H1 (cell line): ENCODE data around the gene TNNC1. TPM values are rescaled to one million over a fixed set of nuclear protein-coding genes. Genes with fewer than 3 reads are reported as not detected.

Experiments
- CTCF ChIA-PET: fragments of 300-600 bp; sonication (Branson Sonifier 250); formaldehyde crosslinking; loops from one replicate; lab custom pipeline; 2021; ENCODE audit not compliant: partially characterized antibody; lab: Charles Lee
- POLR2A ChIA-PET: fragments of 300-600 bp; sonication (Branson Sonifier 250); formaldehyde crosslinking; loops from one replicate; lab custom pipeline; 2021; ENCODE audit warnings: inconsistent platforms; ENCODE audit not compliant: partially characterized antibody; lab: Charles Lee
- DNase-seq, 2 experiments: peaks; one replicate each; pipeline versions ENCODE4 v3.0.0 to v3.0.0-alpha.2; 2010 to 2022; ENCODE audit warnings: low spot score in 2 of 2, low read depth in 1 of 2, mixed read lengths in 1 of 2
- FAIRE-seq: peaks from 2 replicates; lab custom pipeline; 2011; peaks lifted over from hg19 to GRCh38; lab: Jason Lieb, UNC
- H2AFZ ChIP-seq: 2 replicates; pipeline ENCODE4 v1.8.1; 2012; ENCODE audit warnings: low read length, inconsistent platforms
- H2AK5ac ChIP-seq: 2 replicates; pipeline ENCODE4 v1.6.1; 2013; ENCODE audit warnings: low read depth, low read length
- H2BK120ac ChIP-seq: replicated peaks from 2 replicates; pipeline ENCODE3; 2013; ENCODE audit warnings: low read depth, low read length, inconsistent platforms
- H2BK12ac ChIP-seq: 2 replicates; pipeline ENCODE4 v1.6.1; 2013; ENCODE audit warnings: low read depth, low read length
- H2BK15ac ChIP-seq: 2 replicates; pipeline ENCODE4 v1.6.1; 2013; ENCODE audit warnings: low read length
- H2BK20ac ChIP-seq: 2 replicates; pipeline ENCODE4 v1.6.1; 2013; ENCODE audit warnings: low read length
- H2BK5ac ChIP-seq: 2 replicates; pipeline ENCODE4 v1.6.1; 2013; ENCODE audit warnings: low read depth, low read length
- H3K14ac ChIP-seq: 2 replicates; pipeline ENCODE4 v1.6.1; 2013; ENCODE audit warnings: inconsistent platforms; ENCODE audit not compliant: insufficient read length
- H3K18ac ChIP-seq: 2 replicates; pipeline ENCODE4 v1.6.1; 2013; ENCODE audit warnings: low read length; ENCODE audit errors: extremely low read depth
- H3K23ac ChIP-seq: 2 replicates; pipeline ENCODE4 v1.6.1; 2013; ENCODE audit warnings: inconsistent platforms; ENCODE audit not compliant: insufficient read length
- H3K23me2 ChIP-seq: 2 replicates; pipeline ENCODE4 v1.6.1; 2013; ENCODE audit warnings: low read depth, low read length
- H3K27ac ChIP-seq: 2 replicates; pipeline ENCODE4 v1.6.1; 2011; ENCODE audit warnings: low read depth, low read length, inconsistent platforms
- H3K27me3 ChIP-seq, 4 experiments: replicated peaks in 1 of 4; 1 replicate in 1 of 4; 2 replicates in 3 of 4; pipeline versions ENCODE4 v1.6.1 to v1.8.1; 2011 to 2013; ENCODE audit warnings: low read length in 3 of 4, mild to moderate bottlenecking in 3 of 4, inconsistent platforms in 2 of 4, mixed read lengths in 2 of 4, moderate library complexity in 1 of 4; ENCODE audit not compliant: control insufficient read depth in 3 of 4, insufficient read depth in 3 of 4; ENCODE audit errors: extremely low read depth in 1 of 4
- H3K36me3 ChIP-seq, 4 experiments: 2 replicates each; pipeline versions ENCODE4 v1.6.1 to v1.8.1; 2011 to 2013; ENCODE audit warnings: mild to moderate bottlenecking in 4 of 4, low read length in 3 of 4, moderate library complexity in 2 of 4, control low read depth in 1 of 4, inconsistent platforms in 1 of 4; ENCODE audit not compliant: insufficient read depth in 4 of 4, control insufficient read depth in 2 of 4
- H3K4ac ChIP-seq: replicated peaks from 2 replicates; pipeline ENCODE3; 2013; ENCODE audit warnings: low read length, low read depth, mixed read lengths, inconsistent platforms; ENCODE audit not compliant: insufficient read length
- H3K4me1 ChIP-seq, 4 experiments: replicated peaks in 1 of 4; 1 replicate in 1 of 4; 2 replicates in 3 of 4; pipeline versions ENCODE4 v1.6.1 to v1.8.1; 2011 to 2013; ENCODE audit warnings: low read length in 3 of 4, inconsistent platforms in 2 of 4, mixed read lengths in 1 of 4; ENCODE audit not compliant: insufficient read depth in 4 of 4, control insufficient read depth in 3 of 4
- H3K4me2 ChIP-seq, 2 experiments: 2 replicates each; pipeline versions ENCODE4 v1.6.1 to v1.8.1; 2011 to 2013; ENCODE audit warnings: low read depth in 2 of 2, low read length in 2 of 2, control low read depth in 1 of 2, inconsistent platforms in 1 of 2, mild to moderate bottlenecking in 1 of 2; ENCODE audit not compliant: insufficient read depth in 1 of 2
- H3K4me3 ChIP-seq, 4 experiments: fragments of 200-600, 300-600 bp in 1 of 4; sonication (generic), shearing (Covaris generic), sonication (Bioruptor Twin) in 1 of 4; 2 replicates each; pipeline versions ENCODE4 v1.5.1 to v1.8.1; 2011 to 2016; ENCODE audit warnings: low read length in 4 of 4, low read depth in 3 of 4, control low read depth in 2 of 4, inconsistent platforms in 2 of 4, mild to moderate bottlenecking in 2 of 4, mixed read lengths in 1 of 4, moderate library complexity in 1 of 4; ENCODE audit not compliant: insufficient read depth in 2 of 4; ENCODE audit errors: extremely low read depth in 1 of 4
- H3K56ac ChIP-seq: replicated peaks from 2 replicates; pipeline ENCODE3; 2013; ENCODE audit warnings: low read depth, mild to moderate bottlenecking, mixed read lengths, low read length, inconsistent platforms; ENCODE audit not compliant: insufficient read length
- H3K79me1 ChIP-seq: 2 replicates; pipeline ENCODE4 v1.6.1; 2013; ENCODE audit warnings: low read depth, low read length, control low read depth
- H3K79me2 ChIP-seq, 2 experiments: 2 replicates each; pipeline versions ENCODE4 v1.6.1 to v1.8.1; 2012 to 2013; ENCODE audit warnings: low read length in 2 of 2, mild to moderate bottlenecking in 2 of 2, inconsistent platforms in 1 of 2; ENCODE audit not compliant: insufficient read depth in 2 of 2, control insufficient read depth in 1 of 2
- H3K9ac ChIP-seq, 4 experiments: replicated peaks in 1 of 4; 1 replicate in 1 of 4; 2 replicates in 3 of 4; pipeline versions ENCODE4 v1.6.1 to v1.8.1; 2011 to 2013; ENCODE audit warnings: low read depth in 3 of 4, low read length in 3 of 4, control low read depth in 2 of 4, mild to moderate bottlenecking in 2 of 4, moderate library complexity in 2 of 4, inconsistent platforms in 1 of 4; ENCODE audit errors: extremely low read depth in 1 of 4
- H3K9me3 ChIP-seq, 2 experiments: 2 replicates each; pipeline versions ENCODE4 v1.6.1 to v1.8.1; 2012 to 2013; ENCODE audit warnings: mild to moderate bottlenecking in 2 of 2, moderate library complexity in 2 of 2, control low read depth in 1 of 2, inconsistent platforms in 1 of 2, low read depth in 1 of 2, low read length in 1 of 2, mixed read lengths in 1 of 2; ENCODE audit not compliant: insufficient read depth in 2 of 2
- H4K20me1 ChIP-seq, 2 experiments: replicated peaks in 1 of 2; 2 replicates each; pipeline versions ENCODE3 to v1.8.1; 2011 to 2013; ENCODE audit warnings: inconsistent platforms in 2 of 2, low read length in 2 of 2, mild to moderate bottlenecking in 1 of 2; ENCODE audit not compliant: insufficient read depth in 2 of 2, control insufficient read depth in 1 of 2
- H4K5ac ChIP-seq: 2 replicates; pipeline ENCODE4 v1.6.1; 2013; ENCODE audit warnings: low read length, low read depth, mixed read lengths, inconsistent platforms; ENCODE audit not compliant: insufficient read length
- H4K8ac ChIP-seq: 2 replicates; pipeline ENCODE4 v1.8.0; 2013; ENCODE audit warnings: mild to moderate bottlenecking, moderate library complexity, low read length, inconsistent platforms; ENCODE audit not compliant: insufficient read depth; ENCODE audit errors: extremely low read depth
- H4K91ac ChIP-seq: replicated peaks from 2 replicates; pipeline ENCODE3; 2013; ENCODE audit warnings: low read length, mixed read lengths, inconsistent platforms; ENCODE audit not compliant: insufficient read length
- ATF2 ChIP-seq: IDR thresholded peaks from 2 replicates; pipeline ENCODE4 v1.6.1; 2012; ENCODE audit warnings: low read length, inconsistent platforms
- BRCA1 ChIP-seq: IDR thresholded peaks from 2 replicates; pipeline ENCODE4 v1.6.1; 2012; ENCODE audit warnings: low read depth, low read length, improper control_type of control experiment
- CHD2 ChIP-seq: IDR thresholded peaks from 2 replicates; pipeline ENCODE4 v1.6.1; 2012; ENCODE audit warnings: low read length, improper control_type of control experiment
- CTBP2 ChIP-seq: IDR thresholded peaks from 2 replicates; pipeline ENCODE4 v1.7.0; 2011; ENCODE audit warnings: borderline replicate concordance, mild to moderate bottlenecking, moderate library complexity, mixed read lengths, low read length; ENCODE audit not compliant: insufficient read depth, insufficient read length
- EGR1 ChIP-seq: IDR thresholded peaks from 2 replicates; pipeline ENCODE4 v1.6.1; 2011; ENCODE audit warnings: low read depth, low read length, borderline replicate concordance
- SIN3A ChIP-seq, 2 experiments: IDR thresholded peaks in 1 of 2; conservative IDR thresholded peaks in 1 of 2; 2 replicates each; pipeline ENCODE4 v1.6.1; 2011 to 2012; ENCODE audit warnings: low read length in 2 of 2, improper control_type of control experiment in 1 of 2, low read depth in 1 of 2, mild to moderate bottlenecking in 1 of 2
- WGBS, 2 experiments: shearing (Covaris generic) in 1 of 2; methylation state at CpG; one replicate each; pipeline versions ENCODE4 v1.1.6 to v1.1.7; 2013 to 2015; ENCODE audit warnings: low lambda C conversion rate in 2 of 2, mixed read lengths in 2 of 2, inconsistent platforms in 1 of 2, low coverage in 1 of 2, missing lambda C conversion rate in 1 of 2; ENCODE audit not compliant: insufficient replicate concordance in 2 of 2, insufficient coverage in 1 of 2, insufficient read length in 1 of 2; ENCODE audit errors: extremely low coverage in 1 of 2, missing lambda C conversion rate in 1 of 2; 5-methylcytosine and 5-hydroxymethylcytosine counted together
- polyA plus RNA-seq, 7 experiments: library from polyadenylated mRNA; depleted of rRNA in 3 of 7; stranded (reverse) in 5 of 7; unstranded in 2 of 7; fragments of >200 nt in 5 of 7; fragments of 200-250 nt in 2 of 7; gene quantifications; 1 replicate in 5 of 7; 2 replicates in 1 of 7; 4 replicates in 1 of 7; pipeline versions ENCODE4 v1.2.1 to v1.2.3, GENCODE V29; 2011 to 2013; ENCODE audit warnings: missing spikeins in 2 of 7, mixed read lengths in 2 of 7
- total RNA-seq: library from RNA; stranded (reverse); fragmentation: NEBNext Ultra II Directional; extraction: Animal tissue kit (Norgen Biotek cat#: 25700); gene quantifications from 2 replicates; pipeline ENCODE4 v1.2.1, GENCODE V29; 2021

Gene TNNC1
- total and polyA plus RNA-seq, 2 of the 8 experiments (the other 6 are each of a cell fraction or from before 2014, with no cell fraction given), result 5.8 to 16.4 TPM

- no peak overlapping the region for H4K8ac ChIP-seq
- FAIRE-seq (no peak), DNase-seq (no peak)
- 100% methylated on average over 21 of the region's 21 CpGs; no CpG with 5 or more reads in 1 of the 2 experiments for WGBS, 2 experiments
- no peak overlapping the region for H3K27ac ChIP-seq
- H2BK12ac ChIP-seq, result no peak overlapping the region
- TF ChIP-seq CTBP2 (no peak), BRCA1 (no peak), ATF2 (no peak), EGR1 (no peak), SIN3A (conservative IDR thresholded peaks at IDR 0.05 in 1 of 2, IDR thresholded peaks at IDR 0.05 in 1 of 2; ENCODE audit: low read depth in 1 of 2, low read length in 2 of 2) (no peak), CHD2 (no peak)
- no peak overlapping the region for H3K23ac ChIP-seq
- ChIA-PET POLR2A (interaction anchor here (1.0 to 3.0 kb wide), 6 partner anchors 9 to 34 kb away, joined by 3 to 16 read pairs (median 3); no protein-coding TSS in a partner anchor), CTCF (interaction anchor here (0.6 to 1.1 kb wide), 4 partner anchors 10 to 323 kb away, joined by 3 read pairs; no protein-coding TSS in a partner anchor)
- no peak overlapping the region for H2BK120ac ChIP-seq
- H2BK20ac ChIP-seq, result no peak overlapping the region
- no peaks in the 10 kb centered on the region for H3K9me3 ChIP-seq
- H3K4ac ChIP-seq, result no peak overlapping the region
- H3K18ac ChIP-seq, result no peak overlapping the region
- no peak overlapping the region for H2BK15ac ChIP-seq
- no peak overlapping the region for H2BK5ac ChIP-seq
- H3K14ac ChIP-seq, result no peak overlapping the region
- no peaks in the 10 kb centered on the region; a peak in 1 of 7 replicates for H3K27me3 ChIP-seq
- H3K4me1 ChIP-seq, result peaks cover 0 to 6% (median under 1%) of the 10 kb centered on the region in 4 experiments; a peak in 3 of 7 replicates
- H3K79me1 ChIP-seq, result no peaks in the 10 kb centered on the region; the same call in 1 of the 2 replicates
- H3K56ac ChIP-seq, result no peak overlapping the region
- no peaks in the 10 kb centered on the region for H3K79me2 ChIP-seq
- no peak overlapping the region for H3K4me2 ChIP-seq
- H4K91ac ChIP-seq, result no peak overlapping the region
- H2AFZ ChIP-seq, result no peak overlapping the region
- no peak overlapping the region for H2AK5ac ChIP-seq
- H3K23me2 ChIP-seq, result no peaks in the 10 kb centered on the region
- H4K5ac ChIP-seq, result no peak overlapping the region
- no peak overlapping the region for H3K4me3 ChIP-seq
- H3K9ac ChIP-seq, result no peak overlapping the region
- peaks cover 21 to 53% (median 42%) of the 10 kb centered on the region in 4 experiments for H3K36me3 ChIP-seq
- H4K20me1 ChIP-seq, result peaks cover 0 to 19% of the 10 kb centered on the region in 2 experiments
Measured at GRCh38 chr3:52492059-52492458, 38.2 kb upstream of the TNNC1 start.
